Nephron (organoid): ENCODE measurements around the gene OPN3.
"Not testable (repeated sequence)": the region's sequence is repeated elsewhere in the genome, so short reads cannot be mapped to it uniquely, and the experiment has no call there.

ENCODE experiments used
- H3K27ac Mint-ChIP-seq, 3 experiments: 2 replicates each; pipeline ENCODE4 v1.8.0; 2020; ENCODE audit warnings: mixed read lengths in 3 of 3, mild to moderate bottlenecking in 2 of 3, moderate library complexity in 1 of 3
- H3K27me3 Mint-ChIP-seq: 2 replicates; pipeline ENCODE4 v1.8.0; 2021; ENCODE audit warnings: low read depth, mild to moderate bottlenecking, moderate library complexity, mixed read lengths
- H3K36me3 Mint-ChIP-seq: 2 replicates; pipeline ENCODE4 v1.8.0; 2020; ENCODE audit warnings: low read depth, mixed read lengths
- H3K4me1 Mint-ChIP-seq: 2 replicates; pipeline ENCODE4 v1.8.0; 2020; ENCODE audit warnings: mixed read lengths
- H3K4me3 Mint-ChIP-seq, 3 experiments: 2 replicates each; pipeline ENCODE4 v1.8.0; 2020; ENCODE audit warnings: mild to moderate bottlenecking in 3 of 3, mixed read lengths in 3 of 3, moderate library complexity in 2 of 3
- H3K9me3 Mint-ChIP-seq: 2 replicates; pipeline ENCODE4 v1.8.0; 2020; ENCODE audit warnings: mixed read lengths
- TF ChIP-seq, protein P1 (sequence below), 3 experiments: fragments of 200-600 bp; sonication (generic); IDR thresholded peaks; one replicate each; pipeline ENCODE4 v1.5.0; 2021; ENCODE audit warnings: antibody characterized with exemption in 3 of 3; ENCODE audit not compliant: unreplicated experiment in 3 of 3

OPN3 gene

DNA sequence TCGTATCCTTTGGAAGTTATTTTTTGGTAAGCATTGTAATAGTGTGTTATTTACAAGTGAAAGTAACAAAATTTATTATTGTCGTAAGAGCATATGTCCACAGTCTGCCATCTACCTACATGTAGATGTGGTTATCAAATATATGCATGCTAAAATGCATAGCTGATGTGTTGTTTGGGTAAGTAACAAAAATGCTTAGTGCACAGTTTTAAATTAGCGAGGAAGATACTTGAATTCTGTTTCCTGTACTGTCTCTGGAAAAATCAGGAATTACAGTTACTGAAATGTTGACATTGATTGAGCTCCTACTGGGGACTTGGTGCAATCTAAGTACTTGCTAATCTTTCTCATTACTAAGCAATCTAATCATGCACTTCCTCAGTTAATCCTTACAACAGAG lies 26.2 kb upstream of the OPN3 start:
- H3K27ac Mint-ChIP-seq = no peak overlapping the region
- H3K4me3 Mint-ChIP-seq = no peak overlapping the region
- TF ChIP-seq, protein P1, sequence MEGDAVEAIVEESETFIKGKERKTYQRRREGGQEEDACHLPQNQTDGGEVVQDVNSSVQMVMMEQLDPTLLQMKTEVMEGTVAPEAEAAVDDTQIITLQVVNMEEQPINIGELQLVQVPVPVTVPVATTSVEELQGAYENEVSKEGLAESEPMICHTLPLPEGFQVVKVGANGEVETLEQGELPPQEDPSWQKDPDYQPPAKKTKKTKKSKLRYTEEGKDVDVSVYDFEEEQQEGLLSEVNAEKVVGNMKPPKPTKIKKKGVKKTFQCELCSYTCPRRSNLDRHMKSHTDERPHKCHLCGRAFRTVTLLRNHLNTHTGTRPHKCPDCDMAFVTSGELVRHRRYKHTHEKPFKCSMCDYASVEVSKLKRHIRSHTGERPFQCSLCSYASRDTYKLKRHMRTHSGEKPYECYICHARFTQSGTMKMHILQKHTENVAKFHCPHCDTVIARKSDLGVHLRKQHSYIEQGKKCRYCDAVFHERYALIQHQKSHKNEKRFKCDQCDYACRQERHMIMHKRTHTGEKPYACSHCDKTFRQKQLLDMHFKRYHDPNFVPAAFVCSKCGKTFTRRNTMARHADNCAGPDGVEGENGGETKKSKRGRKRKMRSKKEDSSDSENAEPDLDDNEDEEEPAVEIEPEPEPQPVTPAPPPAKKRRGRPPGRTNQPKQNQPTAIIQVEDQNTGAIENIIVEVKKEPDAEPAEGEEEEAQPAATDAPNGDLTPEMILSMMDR (IDR thresholded peaks at IDR 0.05; ENCODE audit: unreplicated experiment in 3 of 3) = no peak
- no peaks in the 10 kb centered on the region for H3K4me1 Mint-ChIP-seq
- H3K27me3 Mint-ChIP-seq = no peaks in the 10 kb centered on the region
- no peaks in the 10 kb centered on the region for H3K36me3 Mint-ChIP-seq
- no peaks in the 10 kb centered on the region for H3K9me3 Mint-ChIP-seq

- Mint-ChIP-seq H3K4me1 (no peaks in the 10 kb centered on the region), H3K36me3 (no peaks in the 10 kb centered on the region), H3K27ac (no peak overlapping the region), H3K27me3 (no peaks in the 10 kb centered on the region), H3K9me3 (no peaks in the 10 kb centered on the region), H3K4me3 (no peak overlapping the region)
- TF ChIP-seq, protein P1 (IDR thresholded peaks at IDR 0.05; ENCODE audit: unreplicated experiment in 3 of 3) = no peak
Measured at GRCh38 chr1:241660424-241660972, 20.3 kb upstream of the OPN3 start.

- H3K4me3 Mint-ChIP-seq, H3K9me3 Mint-ChIP-seq, H3K4me1 Mint-ChIP-seq, H3K27ac Mint-ChIP-seq, H3K27me3 Mint-ChIP-seq, H3K36me3 Mint-ChIP-seq: not testable (repeated sequence)
Measured at GRCh38 chr1:241659016-241659415, 18.8 kb upstream of the OPN3 start.

DNA sequence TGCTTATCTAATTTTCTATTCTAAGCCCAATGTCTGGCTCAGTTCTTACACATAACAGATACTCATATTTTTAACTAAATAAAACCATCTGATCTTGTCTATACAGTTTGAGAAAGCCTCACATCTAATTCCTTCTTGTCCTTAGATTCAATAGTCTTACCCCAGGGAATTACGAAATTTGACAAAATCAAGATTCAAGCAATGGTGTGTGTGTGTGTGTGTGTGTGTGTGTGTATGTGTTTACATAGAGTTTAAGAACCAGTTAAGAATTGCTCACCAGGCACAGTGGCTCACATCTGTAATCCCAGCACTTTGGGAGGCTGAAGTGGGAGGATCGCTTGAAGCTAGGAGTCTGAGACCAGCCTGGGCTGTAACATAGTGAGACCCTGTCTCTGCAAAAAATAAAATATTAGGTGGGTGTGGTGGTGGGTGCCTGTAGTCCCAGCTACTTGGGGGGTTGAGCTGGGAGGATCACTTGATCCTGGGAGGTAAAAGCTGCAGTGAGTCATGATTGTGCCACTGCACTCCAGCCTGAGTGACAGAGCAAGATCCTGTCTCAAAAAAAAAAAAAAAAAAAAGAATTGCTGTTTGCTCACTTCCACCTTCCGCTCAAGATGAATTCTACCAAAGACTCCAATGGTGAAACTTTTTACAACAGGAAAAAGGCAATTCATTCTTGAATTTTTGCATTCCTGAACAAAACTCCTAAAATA lies 18.1 kb upstream of the OPN3 start:
- TF ChIP-seq, protein P1 (IDR thresholded peaks at IDR 0.05; ENCODE audit: unreplicated experiment in 3 of 3) = no peak
- Mint-ChIP-seq H3K9me3 (no peaks in the 10 kb centered on the region), H3K4me1 (peaks cover 9% of the 10 kb centered on the region), H3K27ac (no peak overlapping the region), H3K4me3 (no peak overlapping the region), H3K27me3 (no peaks in the 10 kb centered on the region), H3K36me3 (no peaks in the 10 kb centered on the region)

DNA sequence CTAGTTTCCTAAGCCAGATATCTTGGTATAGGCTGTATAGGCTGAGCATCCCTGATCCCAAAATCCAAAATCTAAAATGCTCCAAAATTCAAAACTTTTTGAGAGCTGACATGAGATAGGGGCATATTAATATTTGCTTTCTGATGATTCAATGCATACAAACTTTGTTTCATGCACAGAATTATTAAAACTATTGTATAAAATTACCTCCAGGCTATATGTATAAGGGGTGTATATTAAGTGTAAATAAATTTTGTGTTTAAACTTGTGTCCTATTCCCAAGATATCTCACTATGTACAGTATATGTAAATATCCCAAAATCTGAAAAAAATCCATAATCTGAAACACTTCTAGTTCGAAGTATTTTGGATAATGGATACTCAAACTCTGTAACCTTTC lies 14.5 kb upstream of the OPN3 start:
- TF ChIP-seq, protein P1 (IDR thresholded peaks at IDR 0.05; ENCODE audit: unreplicated experiment in 3 of 3) = no peak
- H3K4me3 Mint-ChIP-seq = no peak overlapping the region
- H3K9me3 Mint-ChIP-seq = no peaks in the 10 kb centered on the region
- H3K4me1 Mint-ChIP-seq = peaks cover 9% of the 10 kb centered on the region
- no peaks in the 10 kb centered on the region for H3K36me3 Mint-ChIP-seq
- no peaks in the 10 kb centered on the region for H3K27me3 Mint-ChIP-seq
- peak overlapping the region in 1 of 3 experiments; percentile 11 for H3K27ac Mint-ChIP-seq

GRCh38 chr1:241654019-241654418 lies 13.8 kb upstream of the OPN3 start:
- Mint-ChIP-seq H3K36me3 (no peaks in the 10 kb centered on the region), H3K27ac (peak overlapping the region in 2 of 3 experiments; percentile 10 to 11), H3K4me1 (peaks cover 9% of the 10 kb centered on the region), H3K9me3 (no peaks in the 10 kb centered on the region), H3K27me3 (no peaks in the 10 kb centered on the region), H3K4me3 (no peak overlapping the region)
- TF ChIP-seq, protein P1 (IDR thresholded peaks at IDR 0.05; ENCODE audit: unreplicated experiment in 3 of 3) = no peak
